T-cell (primary cell): ENCODE data around the gene APOM. TPM values are rescaled to one million over a fixed set of nuclear protein-coding genes. Genes with fewer than 3 reads are reported as not detected.

Experiments used
- ATAC-seq, 4 experiments: fragments of 200-7000 bp in 3 of 4; fragments of 150-1000 bp in 1 of 4; cut with Tn5 transposase; replicated peaks in 1 of 4; 1 replicate in 3 of 4; 2 replicates in 1 of 4; pipeline ENCODE4 v1.10.0; 2021; ENCODE audit warnings: moderate library complexity in 3 of 4, mild to moderate bottlenecking in 2 of 4, moderate number of reproducible peaks in 1 of 4
- CTCF ChIA-PET, 2 donors: fragments of 300-600 bp; sonication (Branson Sonifier 250); formaldehyde crosslinking; loops; one replicate each; lab custom pipeline; 2022; ENCODE audit warnings: antibody characterized with exemption in 2 of 2; lab: Charles Lee
- POLR2A ChIA-PET, 2 donors: fragments of 300-600 bp; sonication (Branson Sonifier 250); formaldehyde crosslinking; loops; one replicate each; lab custom pipeline; 2022; ENCODE audit warnings: antibody characterized with exemption in 2 of 2; lab: Charles Lee
- DNase-seq, 35 experiments: peaks; one replicate each; pipeline versions ENCODE4 v3.0.0 to v3.0.0-alpha.2; 2013 to 2023
- H3K27ac ChIP-seq: one replicate; pipeline ENCODE4 v1.5.1; 2013; ENCODE audit warnings: low read length
- H3K27me3 ChIP-seq, 2 experiments: replicated peaks in 1 of 2; 1 replicate in 1 of 2; 2 replicates in 1 of 2; pipeline versions ENCODE4 v1.6.1 to v1.7.0; 2013; ENCODE audit warnings: low read length in 1 of 2, mixed read lengths in 1 of 2; ENCODE audit not compliant: control insufficient read depth in 2 of 2, insufficient read depth in 2 of 2; ENCODE audit errors: extremely low read depth in 1 of 2
- H3K36me3 ChIP-seq, 2 donors: 1 replicate in 1 of 2; 2 replicates in 1 of 2; pipeline versions ENCODE4 v1.6.1 to v1.7.0; 2013; ENCODE audit warnings: low read length in 1 of 2; ENCODE audit not compliant: control insufficient read depth in 2 of 2, insufficient read depth in 1 of 2; ENCODE audit errors: extremely low read depth in 1 of 2
- H3K4me1 ChIP-seq, 2 experiments: 1 replicate in 1 of 2; 2 replicates in 1 of 2; pipeline versions ENCODE4 v1.6.1 to v1.7.0; 2013; ENCODE audit warnings: low read length in 2 of 2, mixed read lengths in 1 of 2; ENCODE audit not compliant: insufficient read depth in 2 of 2, control insufficient read depth in 1 of 2; ENCODE audit errors: extremely low read depth in 1 of 2
- H3K4me3 ChIP-seq, 2 donors: 1 replicate in 1 of 2; 2 replicates in 1 of 2; pipeline versions ENCODE4 v1.5.1 to v1.7.0; 2013; ENCODE audit warnings: mild to moderate bottlenecking in 2 of 2, low read length in 1 of 2, moderate library complexity in 1 of 2; ENCODE audit not compliant: control insufficient read depth in 1 of 2; ENCODE audit errors: extremely low read depth in 1 of 2
- H3K9me3 ChIP-seq: 2 replicates; pipeline ENCODE4 v1.7.0; 2013
- H3K27ac Mint-ChIP-seq, 2 donors: one replicate each; pipeline ENCODE4 v1.8.0; 2020 to 2021; ENCODE audit warnings: mild to moderate bottlenecking in 2 of 2, mixed read lengths in 2 of 2
- H3K27me3 Mint-ChIP-seq, 2 donors: one replicate each; pipeline ENCODE4 v1.8.0; 2021 to 2022; ENCODE audit warnings: mixed read lengths in 2 of 2
- H3K36me3 Mint-ChIP-seq: one replicate; pipeline ENCODE4 v1.8.0; 2021; ENCODE audit warnings: mixed read lengths
- H3K4me1 Mint-ChIP-seq, 3 donors: one replicate each; pipeline ENCODE4 v1.8.0; 2020 to 2022; ENCODE audit warnings: mixed read lengths in 3 of 3, mild to moderate bottlenecking in 1 of 3
- H3K4me3 Mint-ChIP-seq, 3 donors: one replicate each; pipeline ENCODE4 v1.8.0; 2020 to 2022; ENCODE audit warnings: mild to moderate bottlenecking in 3 of 3, mixed read lengths in 3 of 3, moderate library complexity in 3 of 3
- H3K9me3 Mint-ChIP-seq, 3 donors: one replicate each; pipeline ENCODE4 v1.8.0; 2020 to 2022; ENCODE audit warnings: mixed read lengths in 3 of 3
- WGBS: methylation state at CpG from one replicate; pipeline ENCODE4 v1.1.5; 2013; ENCODE audit warnings: missing lambda C conversion rate; ENCODE audit not compliant: insufficient coverage; 5-methylcytosine and 5-hydroxymethylcytosine counted together
- total RNA-seq, 35 experiments: library from RNA in 6 of 35; stranded (reverse) in 6 of 35; fragments of 120-200 nt in 1 of 35; gene quantifications; one replicate each; pipeline versions ENCODE4 v1.2.1 to v1.2.4 and lab custom pipeline; 2013 to 2026

Gene APOM
- total RNA-seq, 5 donors from 2014 or later (not counting 1 experiment from before 2014, with no cell fraction given) = 1.4 to 3.6 (median 3.2) TPM

- Mint-ChIP-seq H3K4me1 (peaks cover 16 to 23% (median 18%) of the 10 kb centered on the region in 3 donors), H3K27ac (peak within 1 kb of the TSS; percentile 45 to 85), H3K9me3 (no peaks in the 10 kb centered on the region), H3K27me3 (no peaks in the 10 kb centered on the region), H3K4me3 (peak within 1 kb of the TSS; percentile 84 to 91 (median 86)), H3K36me3 (no peaks in the 10 kb centered on the region)
- Histone ChIP-seq H3K9me3 (no peaks in the 10 kb centered on the region), H3K4me1 (peaks cover 0 to 21% of the 10 kb centered on the region in 2 experiments), H3K27ac (peak within 1 kb of the TSS; percentile 5), H3K36me3 (no peaks in the 10 kb centered on the region), H3K27me3 (no peaks in the 10 kb centered on the region), H3K4me3 (peak within 1 kb of the TSS; percentile 49 to 64)
- ChIA-PET CTCF (interaction anchor here in 1 of 2 donors (0.5 to 0.6 kb wide), 3 partner anchors 82 to 149 kb away, joined by 3 to 6 read pairs (median 5); no protein-coding TSS in a partner anchor), POLR2A (no interaction called here)
- DNase-seq = peak in 27 of 35 experiments; percentile 20 to 76 (median 40)
- peak; percentile 68 to 81 (median 78) for ATAC-seq
- WGBS = 17% methylated on average over 16 of the region's 17 CpGs
These were observed 24.8 kb downstream of the APOM start, which contains the start of gene LY6G5C for GRCh38 chr6:31680226-31681134. LY6G5C (minus strand) TSS chr6:31681067; CDS start chr6:31680373, 694 bp downstream.

DNA sequence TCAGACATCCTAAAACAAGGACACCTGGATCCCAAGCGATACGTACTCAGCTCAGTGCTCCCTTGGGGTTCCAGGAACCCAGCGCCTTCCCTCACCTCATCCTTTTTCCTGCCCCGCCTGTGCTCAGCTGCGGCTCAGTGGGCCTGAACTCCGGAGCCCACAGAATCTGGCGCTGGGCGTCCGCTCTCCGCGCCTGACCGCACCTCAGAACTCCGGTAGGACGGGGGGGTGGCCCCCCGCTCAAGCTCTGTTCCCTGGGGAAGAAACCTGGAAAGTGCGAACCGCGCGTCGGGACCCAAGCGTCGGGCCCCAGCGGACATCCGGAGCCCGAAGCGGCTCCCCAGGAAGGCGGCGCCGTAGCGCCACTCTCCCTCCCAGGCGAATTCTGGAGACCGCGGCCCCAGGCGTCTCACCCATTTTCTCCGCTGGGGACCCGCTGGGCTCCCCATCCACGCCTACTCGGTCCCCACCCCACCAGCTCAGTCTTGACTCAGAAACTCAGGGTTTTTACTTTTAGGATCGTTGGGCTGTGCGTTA, 25.5 kb downstream of the APOM start:
- peaks cover 0 to 2% of the 10 kb centered on the region in 2 donors for H3K36me3 ChIP-seq
- H3K4me3 Mint-ChIP-seq = peak overlapping the region; percentile 84 to 91 (median 86)
- H3K27me3 Mint-ChIP-seq = no peaks in the 10 kb centered on the region
- peaks cover 16 to 23% (median 18%) of the 10 kb centered on the region in 3 donors for H3K4me1 Mint-ChIP-seq
- 0% methylated on average over 35 of the region's 40 CpGs for WGBS
- ChIA-PET POLR2A (no interaction called here), CTCF (interaction anchor here in 1 of 2 donors (0.6 kb wide), 2 partner anchors 107 to 148 kb away, joined by 5 to 6 read pairs; no protein-coding TSS in a partner anchor)
- H3K27ac Mint-ChIP-seq = peak overlapping the region; percentile 45 to 85
- H3K9me3 ChIP-seq = no peaks in the 10 kb centered on the region
- ATAC-seq (peak; percentile 62 to 73 (median 68)), DNase-seq (peak in 16 of 35 experiments; percentile 12 to 60 (median 31))
- no peaks in the 10 kb centered on the region for H3K27me3 ChIP-seq
- peak overlapping the region; percentile 49 to 64 for H3K4me3 ChIP-seq
- H3K36me3 Mint-ChIP-seq = peaks cover 2% of the 10 kb centered on the region
- peak overlapping the region; percentile 5 for H3K27ac ChIP-seq
- H3K9me3 Mint-ChIP-seq = no peaks in the 10 kb centered on the region
- H3K4me1 ChIP-seq = peaks cover 0 to 21% of the 10 kb centered on the region in 2 experiments

- H3K27ac Mint-ChIP-seq = no peak overlapping the region
- POLR2A ChIA-PET = no interaction called here
These were observed 27.9 kb downstream of the APOM start for GRCh38 chr6:31683591-31683990.

GRCh38 chr6:31686483-31686882, 30.8 kb downstream of the APOM start:
- H3K27me3 ChIP-seq = no peaks in the 10 kb centered on the region
- ATAC-seq = no peak
- peaks cover 0 to 6% of the 10 kb centered on the region in 2 experiments for H3K4me1 ChIP-seq
- DNase-seq = no peak
- Mint-ChIP-seq H3K4me3 (no peak overlapping the region), H3K27ac (peak overlapping the region; percentile 28 to 36), H3K27me3 (no peaks in the 10 kb centered on the region), H3K4me1 (peaks cover 2 to 5% (median 3%) of the 10 kb centered on the region in 3 donors), H3K36me3 (peaks cover 38% of the 10 kb centered on the region), H3K9me3 (no peaks in the 10 kb centered on the region)
- H3K27ac ChIP-seq = no peak overlapping the region
- peaks cover 10 to 54% of the 10 kb centered on the region in 2 donors for H3K36me3 ChIP-seq
- ChIA-PET CTCF (no interaction called here), POLR2A (no interaction called here)
- no peaks in the 10 kb centered on the region for H3K9me3 ChIP-seq
- 100% methylated on average over 3 of the region's 5 CpGs for WGBS
- no peak overlapping the region for H3K4me3 ChIP-seq

More at GRCh38 chr6:31683591-31683990, 27.9 kb downstream of the APOM start:
- Histone ChIP-seq H3K4me1 (peaks cover 0 to 21% of the 10 kb centered on the region in 2 experiments), H3K4me3 (no peak overlapping the region), H3K27ac (no peak overlapping the region), H3K9me3 (no peaks in the 10 kb centered on the region), H3K27me3 (no peaks in the 10 kb centered on the region), H3K36me3 (peaks cover 3 to 25% of the 10 kb centered on the region in 2 donors)
- no peak overlapping the region for H3K4me3 Mint-ChIP-seq
- H3K4me1 Mint-ChIP-seq = peaks cover 16 to 23% (median 18%) of the 10 kb centered on the region in 3 donors
- DNase-seq = no peak
- H3K36me3 Mint-ChIP-seq = peaks cover 17% of the 10 kb centered on the region
- CTCF ChIA-PET = no interaction called here
- no peaks in the 10 kb centered on the region for H3K27me3 Mint-ChIP-seq
- H3K9me3 Mint-ChIP-seq = no peaks in the 10 kb centered on the region
- WGBS = 94% methylated on average over 10 of the region's 13 CpGs
- ATAC-seq = no peak

GRCh38 chr6:31687321-31687720, 31.6 kb downstream of the APOM start:
- H3K36me3 ChIP-seq = peaks cover 11 to 60% of the 10 kb centered on the region in 2 donors
- H3K27me3 ChIP-seq = no peaks in the 10 kb centered on the region
- Mint-ChIP-seq H3K27me3 (no peaks in the 10 kb centered on the region), H3K36me3 (peaks cover 41% of the 10 kb centered on the region), H3K27ac (no peak overlapping the region), H3K9me3 (no peaks in the 10 kb centered on the region), H3K4me3 (no peak overlapping the region), H3K4me1 (no peaks in the 10 kb centered on the region)
- ChIA-PET CTCF (no interaction called here), POLR2A (no interaction called here)
- no peak for ATAC-seq
- no peaks in the 10 kb centered on the region for H3K4me1 ChIP-seq
- DNase-seq = no peak
- WGBS = 97% methylated on average over 4 of the region's 8 CpGs
- no peak overlapping the region for H3K4me3 ChIP-seq
- H3K9me3 ChIP-seq = no peaks in the 10 kb centered on the region
- H3K27ac ChIP-seq = no peak overlapping the region
